Measurements from ENCODE around the gene FILIP1L.

Gene FILIP1L

DNA sequence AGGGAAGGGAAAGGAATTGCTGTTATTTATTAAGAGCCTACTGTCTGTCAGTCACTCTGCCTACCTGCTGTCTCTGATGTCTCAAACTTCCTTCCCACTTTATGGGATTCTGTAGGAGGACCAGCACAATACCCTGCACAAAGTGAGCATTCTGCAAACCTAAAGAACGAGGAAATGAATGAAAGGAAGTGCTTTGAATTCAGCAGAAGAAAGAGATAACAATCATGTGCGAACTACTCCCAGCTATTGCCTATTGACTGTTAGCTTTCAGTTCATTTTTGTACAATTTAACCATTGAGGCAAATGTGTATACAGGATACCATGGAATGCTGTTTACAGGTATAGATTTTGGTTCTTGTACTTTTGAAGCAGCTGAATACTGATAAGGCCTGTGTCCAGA, 229.8 kb downstream of the FILIP1L start:
- ATAC-seq (ENCODE audit: insufficient read depth, low read depth) (peak; percentile 42; the same call in 2 of the 3 replicates), DNase-seq (no peak)
- H2AFZ ChIP-seq (ENCODE audit: low read depth, low read length) = no peak overlapping the region
- no peaks in the 10 kb centered on the region for H3K4me1 ChIP-seq (ENCODE audit: insufficient read depth, low read length)
- H3K27ac ChIP-seq (ENCODE audit: low read length) = no peak overlapping the region
- no peaks in the 10 kb centered on the region for H3K36me3 ChIP-seq (ENCODE audit: insufficient read depth, low read length)
- no peak overlapping the region for H3K4me3 ChIP-seq (ENCODE audit: low read depth in 1 of 2, low read length in 2 of 2)
- no peaks in the 10 kb centered on the region for H3K27me3 ChIP-seq (ENCODE audit: insufficient read depth, low read length, poor library complexity)
- no peaks in the 10 kb centered on the region for H3K79me2 ChIP-seq (ENCODE audit: insufficient read depth, low read length)
- TF ChIP-seq CTCF (IDR thresholded peaks at IDR 0.05; ENCODE audit: borderline replicate concordance, extremely low read depth, low read length, poor library complexity, severe bottlenecking) (no peak), EZH2 (IDR thresholded peaks at IDR 0.05; ENCODE audit: borderline replicate concordance, low read depth, low read length, severe bottlenecking) (no peak)
- no peak overlapping the region for H3K4me2 ChIP-seq (ENCODE audit: insufficient read depth, low read length)
- H4K20me1 ChIP-seq (ENCODE audit: insufficient read depth, low read length) = peaks cover 4% of the 10 kb centered on the region; the same call in 1 of the 2 replicates
- no peaks in the 10 kb centered on the region for H3K9me3 ChIP-seq (ENCODE audit: insufficient read depth, low read length, severe bottlenecking)
- no peak overlapping the region for H3K9ac ChIP-seq (ENCODE audit: low read depth, low read length)

DNA sequence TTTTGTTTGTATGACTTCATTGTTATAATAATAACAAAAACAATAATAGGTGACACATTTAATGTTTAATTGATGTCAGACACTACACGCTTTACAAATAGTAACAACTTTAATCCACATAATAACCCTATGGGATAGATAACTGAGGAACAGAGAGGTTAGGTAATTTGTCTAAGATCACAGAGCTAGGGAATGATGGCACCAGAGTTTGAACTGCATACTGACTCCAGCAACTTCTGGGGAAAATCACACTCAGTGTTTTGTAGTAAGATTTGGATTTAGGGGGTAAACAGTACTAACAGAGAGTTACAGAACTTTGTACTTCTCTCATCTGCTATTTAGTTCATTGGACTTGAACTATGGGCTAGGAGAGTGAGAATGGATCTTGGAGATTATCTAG, 230.6 kb downstream of the FILIP1L start:
- Histone ChIP-seq H3K36me3 (ENCODE audit: insufficient read depth, low read length) (no peaks in the 10 kb centered on the region), H3K9me3 (ENCODE audit: insufficient read depth, low read length, severe bottlenecking) (no peaks in the 10 kb centered on the region), H3K27ac (ENCODE audit: low read length) (no peak overlapping the region), H4K20me1 (ENCODE audit: insufficient read depth, low read length) (peaks cover 4% of the 10 kb centered on the region; the same call in 1 of the 2 replicates), H3K79me2 (ENCODE audit: insufficient read depth, low read length) (no peaks in the 10 kb centered on the region), H3K4me2 (ENCODE audit: insufficient read depth, low read length) (no peak overlapping the region), H3K4me3 (ENCODE audit: low read depth in 1 of 2, low read length in 2 of 2) (no peak overlapping the region), H3K4me1 (ENCODE audit: insufficient read depth, low read length) (no peaks in the 10 kb centered on the region), H3K9ac (ENCODE audit: low read depth, low read length) (no peak overlapping the region), H2AFZ (ENCODE audit: low read depth, low read length) (no peak overlapping the region), H3K27me3 (ENCODE audit: insufficient read depth, low read length, poor library complexity) (no peaks in the 10 kb centered on the region)
- no peak for DNase-seq
- TF ChIP-seq EZH2 (IDR thresholded peaks at IDR 0.05; ENCODE audit: borderline replicate concordance, low read depth, low read length, severe bottlenecking) = no peak
- no peak for TF ChIP-seq CTCF (IDR thresholded peaks at IDR 0.05; ENCODE audit: borderline replicate concordance, extremely low read depth, low read length, poor library complexity, severe bottlenecking)
- no peak for ATAC-seq (ENCODE audit: insufficient read depth, low read depth)

GRCh38 chr3:99883138-99883461, 231.2 kb downstream of the FILIP1L start:
- Histone ChIP-seq H3K4me2 (ENCODE audit: insufficient read depth, low read length) (no peak overlapping the region), H2AFZ (ENCODE audit: low read depth, low read length) (no peak overlapping the region), H3K4me3 (ENCODE audit: low read depth in 1 of 2, low read length in 2 of 2) (no peak overlapping the region), H3K27ac (ENCODE audit: low read length) (no peak overlapping the region), H3K4me1 (ENCODE audit: insufficient read depth, low read length) (no peaks in the 10 kb centered on the region), H3K9me3 (ENCODE audit: insufficient read depth, low read length, severe bottlenecking) (no peaks in the 10 kb centered on the region), H3K9ac (ENCODE audit: low read depth, low read length) (no peak overlapping the region), H4K20me1 (ENCODE audit: insufficient read depth, low read length) (peaks cover 4% of the 10 kb centered on the region; the same call in 1 of the 2 replicates), H3K36me3 (ENCODE audit: insufficient read depth, low read length) (no peaks in the 10 kb centered on the region), H3K79me2 (ENCODE audit: insufficient read depth, low read length) (no peaks in the 10 kb centered on the region), H3K27me3 (ENCODE audit: insufficient read depth, low read length, poor library complexity) (no peaks in the 10 kb centered on the region)
- DNase-seq = no peak
- no peak for ATAC-seq (ENCODE audit: insufficient read depth, low read depth)
- no peak for TF ChIP-seq EZH2 (IDR thresholded peaks at IDR 0.05; ENCODE audit: borderline replicate concordance, low read depth, low read length, severe bottlenecking)
- TF ChIP-seq CTCF (IDR thresholded peaks at IDR 0.05; ENCODE audit: borderline replicate concordance, extremely low read depth, low read length, poor library complexity, severe bottlenecking) = no peak
